H9 (cell line): ENCODE data around the gene KRR1. TPM values are rescaled to one million over a fixed set of nuclear protein-coding genes. Genes with fewer than 3 reads are reported as not detected.

ENCODE experiments used
- DNase-seq: peaks from one replicate; pipeline ENCODE4 v3.0.0-alpha.2; 2017
- H2AFZ ChIP-seq: one replicate; pipeline ENCODE4 v1.6.1; 2013; ENCODE audit warnings: mild to moderate bottlenecking, low read length, control low read depth, moderate library complexity
- H2AK5ac ChIP-seq: 2 replicates; pipeline ENCODE4 v1.6.1; 2013; ENCODE audit warnings: low read length, control low read depth, mixed read lengths; ENCODE audit not compliant: insufficient read length
- H2BK120ac ChIP-seq: one replicate; pipeline ENCODE4 v1.6.1; 2013; ENCODE audit warnings: low read depth, mild to moderate bottlenecking, low read length, control low read depth, inconsistent platforms; ENCODE audit not compliant: poor library complexity, severe bottlenecking
- H2BK12ac ChIP-seq: 2 replicates; pipeline ENCODE4 v1.6.1; 2013; ENCODE audit warnings: low read length, control low read depth, mixed read lengths, low read depth; ENCODE audit not compliant: insufficient read length
- H2BK15ac ChIP-seq: 2 replicates; pipeline ENCODE4 v1.6.1; 2013; ENCODE audit warnings: low read depth, low read length, control low read depth
- H2BK20ac ChIP-seq: one replicate; pipeline ENCODE4 v1.6.1; 2013; ENCODE audit warnings: low read depth, mild to moderate bottlenecking, low read length, control low read depth, inconsistent platforms; ENCODE audit not compliant: poor library complexity, severe bottlenecking
- H2BK5ac ChIP-seq: 2 replicates; pipeline ENCODE4 v1.6.1; 2013; ENCODE audit warnings: low read length, control low read depth, mixed read lengths; ENCODE audit not compliant: insufficient read length
- H3K14ac ChIP-seq: 2 replicates; pipeline ENCODE4 v1.6.1; 2013; ENCODE audit warnings: low read length, control low read depth; ENCODE audit not compliant: insufficient read depth
- H3K18ac ChIP-seq: 2 replicates; pipeline ENCODE4 v1.6.1; 2013; ENCODE audit warnings: low read depth, mild to moderate bottlenecking, mixed read lengths, low read length, control low read depth; ENCODE audit not compliant: insufficient read length
- H3K23ac ChIP-seq: 2 replicates; pipeline ENCODE4 v1.6.1; 2013; ENCODE audit warnings: low read length, control low read depth, mixed read lengths, low read depth; ENCODE audit not compliant: insufficient read length
- H3K23me2 ChIP-seq: 2 replicates; pipeline ENCODE4 v1.6.1; 2013; ENCODE audit warnings: low read depth, mild to moderate bottlenecking, mixed read lengths, low read length, control low read depth; ENCODE audit not compliant: insufficient read length, poor library complexity, severe bottlenecking
- H3K27ac ChIP-seq: 2 replicates; pipeline ENCODE4 v1.5.1; 2013; ENCODE audit warnings: low read length, control low read depth, mixed read lengths, low read depth; ENCODE audit not compliant: insufficient read length
- H3K27me3 ChIP-seq: 2 replicates; pipeline ENCODE4 v1.6.1; 2013; ENCODE audit warnings: low read length, control low read depth, inconsistent platforms; ENCODE audit not compliant: insufficient read depth
- H3K4ac ChIP-seq: 2 replicates; pipeline ENCODE4 v1.6.1; 2013; ENCODE audit warnings: low read depth, mild to moderate bottlenecking, control low read depth, inconsistent platforms, low read length, moderate library complexity
- H3K4me1 ChIP-seq: 2 replicates; pipeline ENCODE4 v1.6.1; 2013; ENCODE audit warnings: low read length, control low read depth, inconsistent platforms; ENCODE audit not compliant: insufficient read depth
- H3K4me2 ChIP-seq: 2 replicates; pipeline ENCODE4 v1.6.1; 2013; ENCODE audit warnings: low read length, control low read depth, mixed read lengths; ENCODE audit not compliant: insufficient read length, insufficient read depth
- H3K56ac ChIP-seq: 2 replicates; pipeline ENCODE4 v1.6.1; 2013; ENCODE audit warnings: low read depth, mild to moderate bottlenecking, mixed read lengths, low read length, control low read depth; ENCODE audit not compliant: insufficient read length
- H3K79me1 ChIP-seq: 2 replicates; pipeline ENCODE4 v1.6.1; 2013; ENCODE audit warnings: low read depth, mild to moderate bottlenecking, moderate library complexity, low read length, control low read depth, inconsistent platforms; ENCODE audit not compliant: insufficient read depth, poor library complexity, severe bottlenecking
- H3K79me2 ChIP-seq: 2 replicates; pipeline ENCODE4 v1.6.1; 2013; ENCODE audit warnings: low read length, control low read depth, inconsistent platforms; ENCODE audit not compliant: insufficient read depth
- H3K9ac ChIP-seq: 2 replicates; pipeline ENCODE4 v1.6.1; 2013; ENCODE audit warnings: low read length, control low read depth, mixed read lengths; ENCODE audit not compliant: insufficient read length; ENCODE audit errors: extremely low read depth
- H3K9me3 ChIP-seq: one replicate; pipeline ENCODE4 v1.6.1; 2013; ENCODE audit warnings: low read depth, low read length, inconsistent platforms; ENCODE audit not compliant: control insufficient read depth
- H3T11ph ChIP-seq: one replicate; pipeline ENCODE4 v1.6.1; 2013; ENCODE audit warnings: mild to moderate bottlenecking, low read length, control low read depth, inconsistent platforms
- H4K20me1 ChIP-seq: one replicate; pipeline ENCODE4 v1.6.1; 2013; ENCODE audit not compliant: control insufficient read depth, insufficient read length, insufficient read depth
- H4K5ac ChIP-seq: 2 replicates; pipeline ENCODE4 v1.6.1; 2013; ENCODE audit warnings: low read depth, mild to moderate bottlenecking, mixed read lengths, low read length, control low read depth; ENCODE audit not compliant: insufficient read length
- H4K8ac ChIP-seq: replicated peaks from 2 replicates; pipeline ENCODE4 v1.6.1; 2013; ENCODE audit warnings: low read length, control low read depth, mixed read lengths, low read depth; ENCODE audit not compliant: insufficient read length
- H4K91ac ChIP-seq: 2 replicates; pipeline ENCODE4 v1.6.1; 2013; ENCODE audit warnings: low read depth, mild to moderate bottlenecking, moderate library complexity, mixed read lengths, low read length, control low read depth; ENCODE audit not compliant: insufficient read length
- H3K27ac Mint-ChIP-seq, 3 experiments: 2 replicates in 2 of 3; 3 replicates in 1 of 3; pipeline ENCODE4 v1.8.0; 2020 to 2021; ENCODE audit warnings: mixed read lengths in 3 of 3, mild to moderate bottlenecking in 1 of 3, moderate library complexity in 1 of 3
- H3K27me3 Mint-ChIP-seq: 2 replicates; pipeline ENCODE4 v1.8.0; 2021; ENCODE audit warnings: low read depth, mild to moderate bottlenecking, moderate library complexity, mixed read lengths
- H3K36me3 Mint-ChIP-seq, 3 experiments: 2 replicates in 2 of 3; 3 replicates in 1 of 3; pipeline ENCODE4 v1.8.0; 2020 to 2021; ENCODE audit warnings: low read depth in 3 of 3, mixed read lengths in 3 of 3; ENCODE audit not compliant: insufficient read depth in 1 of 3
- H3K4me1 Mint-ChIP-seq, 2 experiments: 2 replicates each; pipeline ENCODE4 v1.8.0; 2020; ENCODE audit warnings: mixed read lengths in 2 of 2
- H3K4me3 Mint-ChIP-seq, 2 experiments: 2 replicates in 1 of 2; 3 replicates in 1 of 2; pipeline ENCODE4 v1.8.0; 2020 to 2021; ENCODE audit warnings: mild to moderate bottlenecking in 2 of 2, mixed read lengths in 2 of 2, moderate library complexity in 1 of 2
- H3K9me3 Mint-ChIP-seq, 2 experiments: 2 replicates in 1 of 2; 3 replicates in 1 of 2; pipeline ENCODE4 v1.8.0; 2020; ENCODE audit warnings: mild to moderate bottlenecking in 2 of 2, mixed read lengths in 2 of 2, moderate library complexity in 1 of 2
- WGBS: extraction: QIAGEN DNeasy Blood & Tissue Kit; methylation state at CpG from one replicate; pipeline ENCODE4 v1.1.7; 2013; ENCODE audit warnings: missing lambda C conversion rate, low lambda C conversion rate, mixed read lengths; ENCODE audit not compliant: insufficient read length; ENCODE audit errors: extremely low coverage; 5-methylcytosine and 5-hydroxymethylcytosine counted together
- total RNA-seq: library from RNA; stranded (reverse); gene quantifications from 2 replicates; pipeline ENCODE4 v1.2.1, GENCODE V29; 2021
- TF ChIP-seq, protein P1 (sequence below): fragments of 200-600 bp; sonication (generic); conservative IDR thresholded peaks from 3 replicates; pipeline ENCODE4 v1.8.0; 2021; ENCODE audit warnings: antibody characterized with exemption, mild to moderate bottlenecking

KRR1 gene
- total RNA-seq, 1 experiment from 2014 or later: 88.9 TPM

DNA sequence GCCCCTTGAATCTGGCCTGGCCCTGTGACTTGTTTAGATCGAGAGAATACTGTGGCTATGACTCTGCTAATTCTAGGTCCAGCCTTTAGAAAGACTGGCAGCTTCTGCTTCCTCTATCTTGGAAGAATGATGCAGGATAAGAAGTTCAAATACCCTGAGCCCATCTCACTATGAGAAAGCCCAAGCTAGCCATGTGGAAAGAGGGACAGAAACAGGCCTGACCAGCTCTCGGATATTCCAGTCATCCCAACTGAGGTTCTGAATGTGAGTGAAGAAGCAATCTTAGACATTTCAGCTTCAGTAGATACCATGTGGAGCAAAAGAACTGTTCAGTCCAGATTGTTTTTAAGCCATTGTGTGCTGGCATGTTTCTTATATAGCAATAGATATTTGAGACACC, 17.3 kb upstream of the KRR1 start:
- H2AFZ ChIP-seq: no peak overlapping the region
- no peak overlapping the region for H3K27ac Mint-ChIP-seq

More for the DNA sequence above, 17.3 kb upstream of the KRR1 start:
- Mint-ChIP-seq H3K4me1 (peaks cover 7 to 19% of the 10 kb centered on the region in 2 experiments), H3K36me3 (no peaks in the 10 kb centered on the region), H3K9me3 (no peaks in the 10 kb centered on the region; a peak in 2 of 5 replicates), H3K27me3 (no peaks in the 10 kb centered on the region), H3K4me3 (no peak overlapping the region)
- Histone ChIP-seq H3K4me1 (no peaks in the 10 kb centered on the region), H2BK15ac (no peak overlapping the region), H2BK5ac (no peak overlapping the region), H3K27ac (no peak overlapping the region), H3K9me3 (no peaks in the 10 kb centered on the region), H3K4me2 (no peak overlapping the region), H4K20me1 (no peaks in the 10 kb centered on the region), H3K27me3 (no peaks in the 10 kb centered on the region), H4K5ac (no peak overlapping the region), H2BK120ac (no peak overlapping the region), H4K8ac (no peak overlapping the region), H2BK12ac (no peak overlapping the region), H3T11ph (no peak overlapping the region), H3K23ac (no peak overlapping the region), H3K56ac (no peak overlapping the region), H3K23me2 (no peaks in the 10 kb centered on the region), H3K79me1 (no peaks in the 10 kb centered on the region), H3K14ac (no peak overlapping the region), H2BK20ac (no peak overlapping the region), H2AK5ac (no peak overlapping the region), H3K4ac (no peak overlapping the region), H3K18ac (no peak overlapping the region), H3K79me2 (no peaks in the 10 kb centered on the region), H3K9ac (no peak overlapping the region), H4K91ac (no peak overlapping the region)
- no peak for DNase-seq
- no CpG with 5 or more reads among the region's 2 CpGs for WGBS
- TF ChIP-seq, protein P1, sequence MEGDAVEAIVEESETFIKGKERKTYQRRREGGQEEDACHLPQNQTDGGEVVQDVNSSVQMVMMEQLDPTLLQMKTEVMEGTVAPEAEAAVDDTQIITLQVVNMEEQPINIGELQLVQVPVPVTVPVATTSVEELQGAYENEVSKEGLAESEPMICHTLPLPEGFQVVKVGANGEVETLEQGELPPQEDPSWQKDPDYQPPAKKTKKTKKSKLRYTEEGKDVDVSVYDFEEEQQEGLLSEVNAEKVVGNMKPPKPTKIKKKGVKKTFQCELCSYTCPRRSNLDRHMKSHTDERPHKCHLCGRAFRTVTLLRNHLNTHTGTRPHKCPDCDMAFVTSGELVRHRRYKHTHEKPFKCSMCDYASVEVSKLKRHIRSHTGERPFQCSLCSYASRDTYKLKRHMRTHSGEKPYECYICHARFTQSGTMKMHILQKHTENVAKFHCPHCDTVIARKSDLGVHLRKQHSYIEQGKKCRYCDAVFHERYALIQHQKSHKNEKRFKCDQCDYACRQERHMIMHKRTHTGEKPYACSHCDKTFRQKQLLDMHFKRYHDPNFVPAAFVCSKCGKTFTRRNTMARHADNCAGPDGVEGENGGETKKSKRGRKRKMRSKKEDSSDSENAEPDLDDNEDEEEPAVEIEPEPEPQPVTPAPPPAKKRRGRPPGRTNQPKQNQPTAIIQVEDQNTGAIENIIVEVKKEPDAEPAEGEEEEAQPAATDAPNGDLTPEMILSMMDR: no peak
